ENCODE measurements around the gene FAM89B.

FAM89B gene

GRCh38 chr11:65565624-65566453 is 6.5 kb upstream of the FAM89B start:
- Histone ChIP-seq H3K4me3 (IDR thresholded peaks at IDR 0.05; ENCODE audit: insufficient read depth, low read depth, low read length) (no peak overlapping the region), H3K27ac (no peak overlapping the region), H3K36me3 (ENCODE audit: insufficient read depth) (no peaks in the 10 kb centered on the region), H3K79me2 (ENCODE audit: insufficient read depth, low read depth) (peaks cover 32% of the 10 kb centered on the region), H4K20me1 (ENCODE audit: insufficient read depth) (no peaks in the 10 kb centered on the region), H3K4me2 (no peak overlapping the region), H2AFZ (ENCODE audit: low read depth) (no peak overlapping the region), H3K4me1 (ENCODE audit: low read depth, poor library complexity, severe bottlenecking) (peaks cover 26% of the 10 kb centered on the region), H3K9ac (no peak overlapping the region), H3K27me3 (ENCODE audit: insufficient read depth, low read depth) (no peaks in the 10 kb centered on the region)
- TF ChIP-seq CTCF (conservative IDR thresholded peaks at IDR 0.05; ENCODE audit: low read depth, low read length) = no peak

GRCh38 chr11:65569164-65569972 is 3.0 kb upstream of the FAM89B start:
- Histone ChIP-seq H4K20me1 (ENCODE audit: insufficient read depth) (no peaks in the 10 kb centered on the region), H2AFZ (ENCODE audit: low read depth) (peak overlapping the region; percentile 89), H3K79me2 (ENCODE audit: insufficient read depth, low read depth) (peaks cover 50% of the 10 kb centered on the region), H3K27me3 (ENCODE audit: insufficient read depth, low read depth) (no peaks in the 10 kb centered on the region), H3K27ac (peak overlapping the region; percentile 84), H3K4me3 (IDR thresholded peaks at IDR 0.05; ENCODE audit: insufficient read depth, low read depth, low read length) (no peak overlapping the region), H3K4me1 (ENCODE audit: low read depth, poor library complexity, severe bottlenecking) (peaks cover 42% of the 10 kb centered on the region), H3K36me3 (ENCODE audit: insufficient read depth) (no peaks in the 10 kb centered on the region), H3K4me2 (peak overlapping the region; percentile 88), H3K9ac (peak overlapping the region; percentile 72)
- no peak for TF ChIP-seq CTCF (conservative IDR thresholded peaks at IDR 0.05; ENCODE audit: low read depth, low read length)

GRCh38 chr11:65569973-65570918 is 2.1 kb upstream of the FAM89B start, which contains the start of gene ZNRD2:
TSS of gene ZNRD2 (plus strand) at chr11:65570477. CDS start at chr11:65570492, 15 bp downstream.
- Histone ChIP-seq H2AFZ (ENCODE audit: low read depth) (peak within 1 kb of the TSS; percentile 89), H3K4me3 (IDR thresholded peaks at IDR 0.05; ENCODE audit: insufficient read depth, low read depth, low read length) (no peak within 1 kb of the TSS), H3K4me2 (peak within 1 kb of the TSS; percentile 88), H3K4me1 (ENCODE audit: low read depth, poor library complexity, severe bottlenecking) (peaks cover 48% of the 10 kb centered on the region), H3K9ac (peak within 1 kb of the TSS; percentile 72), H3K27me3 (ENCODE audit: insufficient read depth, low read depth) (no peaks in the 10 kb centered on the region), H4K20me1 (ENCODE audit: insufficient read depth) (no peaks in the 10 kb centered on the region), H3K27ac (peak within 1 kb of the TSS; percentile 84), H3K36me3 (ENCODE audit: insufficient read depth) (no peaks in the 10 kb centered on the region), H3K79me2 (ENCODE audit: insufficient read depth, low read depth) (peaks cover 50% of the 10 kb centered on the region)
- TF ChIP-seq CTCF (conservative IDR thresholded peaks at IDR 0.05; ENCODE audit: low read depth, low read length) = peak; percentile 44; the same call in 1 of the 2 replicates

GRCh38 chr11:65571420-65571819 is 918 bp upstream of the FAM89B start:
- Histone ChIP-seq H3K4me2 (peak overlapping the region; percentile 84), H2AFZ (ENCODE audit: low read depth) (no peak overlapping the region), H3K4me1 (ENCODE audit: low read depth, poor library complexity, severe bottlenecking) (peaks cover 44% of the 10 kb centered on the region), H4K20me1 (ENCODE audit: insufficient read depth) (no peaks in the 10 kb centered on the region), H3K27me3 (ENCODE audit: insufficient read depth, low read depth) (no peaks in the 10 kb centered on the region), H3K79me2 (ENCODE audit: insufficient read depth, low read depth) (peaks cover 54% of the 10 kb centered on the region), H3K27ac (peak overlapping the region; percentile 27; the same call in 1 of the 2 replicates), H3K4me3 (IDR thresholded peaks at IDR 0.05; ENCODE audit: insufficient read depth, low read depth, low read length) (no peak overlapping the region), H3K36me3 (ENCODE audit: insufficient read depth) (no peaks in the 10 kb centered on the region), H3K9ac (no peak overlapping the region; the same call in 1 of the 2 replicates)
- TF ChIP-seq CTCF (conservative IDR thresholded peaks at IDR 0.05; ENCODE audit: low read depth, low read length) = no peak

Measured in KMS-11 (cell line).